ENCODE data around the gene SPSB2.
A peak's percentile ranks its signal among the peaks of the same experiment; 100 is the strongest.
"Not testable (repeated sequence)": the region's sequence is repeated elsewhere in the genome, so short reads cannot be mapped to it uniquely, and the experiment has no call there.

Gene SPSB2

GRCh38 chr12:6873094-6874014, at the start of gene SPSB2:
Gene SPSB2, minus strand, starts transcription at chr12:6873303. Its CDS starts 402 bp downstream, at chr12:6872901.
- DNase-seq = peak; percentile 100

- DNase-seq = no peak
These were observed 49.2 kb upstream of the SPSB2 start for GRCh38 chr12:6921996-6922946.

GRCh38 chr12:6921539-6921938, 48.4 kb upstream of the SPSB2 start:
- DNase-seq = no peak

- no peak for DNase-seq
These were observed 46.5 kb upstream of the SPSB2 start for GRCh38 chr12:6919588-6919987.

- no peak for DNase-seq
These were observed 44.6 kb upstream of the SPSB2 start for GRCh38 chr12:6917491-6918231.

GRCh38 chr12:6916426-6917200, 43.5 kb upstream of the SPSB2 start:
- DNase-seq = no peak

GRCh38 chr12:6915789-6916285, 42.7 kb upstream of the SPSB2 start:
- no peak for DNase-seq

- no peak for DNase-seq
These were observed 42.1 kb upstream of the SPSB2 start for GRCh38 chr12:6914947-6915788.

GRCh38 chr12:6914246-6914946, 41.3 kb upstream of the SPSB2 start, which contains the start of gene ENO2:
Gene ENO2, plus strand, starts transcription at chr12:6914580. Its CDS starts 1,253 bp downstream, at chr12:6915833.
- DNase-seq = peak; percentile 88

GRCh38 chr12:6912164-6912935, 39.2 kb upstream of the SPSB2 start:
- no peak for DNase-seq

GRCh38 chr12:6909421-6910145, 36.5 kb upstream of the SPSB2 start:
- no peak for DNase-seq

- not testable (repeated sequence) for DNase-seq
These were observed 35.0 kb upstream of the SPSB2 start for GRCh38 chr12:6908141-6908540.

GRCh38 chr12:6905414-6906040, 32.4 kb upstream of the SPSB2 start:
- DNase-seq = no peak

GRCh38 chr12:6904280-6905276, 31.5 kb upstream of the SPSB2 start, which contains the start of gene LRRC23:
Gene LRRC23, plus strand, starts transcription at chr12:6904822. Its CDS starts 812 bp downstream, at chr12:6905634.
- DNase-seq = peak; percentile 96

GRCh38 chr12:6903722-6904121, 30.6 kb upstream of the SPSB2 start:
- DNase-seq = no peak

- DNase-seq = no peak
These were observed 29.3 kb upstream of the SPSB2 start for GRCh38 chr12:6902448-6902847.

All from activated CD8-positive, alpha-beta memory T cell treated with anti-CD3 and anti-CD28 coated beads, Interleukin-2, amount 50 U/mL, for 4 hours (primary cell).